DOHH2 (cell line): ENCODE results near the gene NT5DC3.

Source experiments
- H3F3A ChIP-seq: fragments of 200-600 bp; sonication (generic), shearing (Covaris generic); 2 replicates; pipeline ENCODE4 v1.6.0; 2016; ENCODE audit warnings: antibody characterized with exemption, mild to moderate bottlenecking; ENCODE audit not compliant: control insufficient read depth, insufficient read depth
- H3K27ac ChIP-seq: fragments of 200-600 bp; sonication (generic); 2 replicates; pipeline ENCODE4 v1.5.1; 2014; ENCODE audit warnings: low read depth, mild to moderate bottlenecking, low read length, moderate library complexity
- H3K27me3 ChIP-seq: fragments of 200-600 bp; sonication (generic); 2 replicates; pipeline ENCODE4 v1.6.1; 2014; ENCODE audit warnings: mild to moderate bottlenecking, low read length, mixed read lengths; ENCODE audit not compliant: control insufficient read depth
- H3K36me3 ChIP-seq: fragments of 200-600 bp; sonication (generic); 2 replicates; pipeline ENCODE4 v1.6.1; 2014; ENCODE audit warnings: mild to moderate bottlenecking, low read length, moderate library complexity, mixed read lengths; ENCODE audit not compliant: control insufficient read depth
- H3K4me1 ChIP-seq: fragments of 200-600 bp; sonication (generic); 2 replicates; pipeline ENCODE4 v1.6.1; 2014; ENCODE audit warnings: mild to moderate bottlenecking, low read length, mixed read lengths; ENCODE audit not compliant: control insufficient read depth
- H3K4me2 ChIP-seq: fragments of 200-600 bp; sonication (generic); 2 replicates; pipeline ENCODE4 v1.6.0; 2014; ENCODE audit warnings: mild to moderate bottlenecking, low read length, moderate library complexity
- H3K4me3 ChIP-seq: fragments of 200-600 bp; sonication (generic); 2 replicates; pipeline ENCODE4 v1.5.1; 2014; ENCODE audit warnings: mild to moderate bottlenecking, low read length, mixed read lengths
- H3K79me2 ChIP-seq: fragments of 200-600 bp; sonication (generic); 2 replicates; pipeline ENCODE4 v1.6.1; 2014; ENCODE audit warnings: mild to moderate bottlenecking, low read length, mixed read lengths; ENCODE audit not compliant: control insufficient read depth
- H3K9me2 ChIP-seq: fragments of 200-600 bp; sonication (generic); replicated peaks from 2 replicates; pipeline ENCODE4 v1.6.1; 2014; ENCODE audit warnings: mild to moderate bottlenecking, low read length, mixed read lengths; ENCODE audit not compliant: control insufficient read depth
- H3K9me3 ChIP-seq: fragments of 200-600 bp; sonication (generic); 2 replicates; pipeline ENCODE4 v1.6.1; 2014; ENCODE audit warnings: antibody characterized with exemption, low read length, mixed read lengths; ENCODE audit not compliant: control insufficient read depth, insufficient read depth
- H4K20me1 ChIP-seq: fragments of 200-600 bp; sonication (generic); 2 replicates; pipeline ENCODE4 v1.6.0; 2014; ENCODE audit warnings: low read depth, mild to moderate bottlenecking, antibody characterized with exemption, low read length, moderate library complexity; ENCODE audit not compliant: control insufficient read depth, insufficient read depth
- CTCF ChIP-seq: fragments of 200-600 bp; sonication (generic); IDR thresholded peaks from one replicate; pipeline ENCODE4 v1.5.1; 2014; ENCODE audit warnings: antibody characterized with exemption, mild to moderate bottlenecking, low read depth, low read length; ENCODE audit not compliant: poor library complexity, severe bottlenecking
- EZH2phosphoT487 ChIP-seq: fragments of 200-600 bp; sonication (generic); IDR thresholded peaks from 2 replicates; pipeline ENCODE4 v1.6.1; 2017; ENCODE audit warnings: borderline replicate concordance, mild to moderate bottlenecking, antibody characterized with exemption, low read length, moderate library complexity, mixed read lengths

NT5DC3 gene

DNA sequence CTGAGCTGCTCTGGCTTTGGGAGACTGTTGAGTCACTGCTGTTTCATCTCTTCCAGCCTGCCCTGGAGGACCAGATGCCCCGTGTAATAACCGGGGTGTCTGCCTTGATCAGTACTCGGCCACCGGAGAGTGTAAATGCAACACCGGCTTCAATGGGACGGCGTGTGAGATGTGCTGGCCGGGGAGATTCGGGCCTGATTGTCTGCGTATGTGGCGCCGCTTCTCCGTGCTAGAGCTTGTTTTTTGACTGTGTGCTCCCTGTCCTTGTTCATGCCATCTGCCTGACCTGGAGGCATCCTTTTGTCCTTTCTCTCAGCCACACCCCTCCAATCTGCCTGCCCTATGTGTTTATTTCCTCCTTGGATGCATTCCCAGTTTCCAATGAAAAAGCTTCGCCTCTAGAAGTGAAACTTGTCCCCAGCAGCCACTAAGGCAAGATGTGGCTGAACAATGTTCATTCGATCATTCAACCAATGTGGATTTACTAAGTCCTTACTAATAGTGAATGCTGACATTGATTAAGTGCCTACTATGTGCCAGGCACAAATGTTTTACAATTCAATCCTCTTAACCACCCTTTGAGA, 98.6 kb downstream of the NT5DC3 start:
- H3K4me1 ChIP-seq: no peaks in the 10 kb centered on the region
- H3K9me2 ChIP-seq: no peaks in the 10 kb centered on the region
- H4K20me1 ChIP-seq: no peaks in the 10 kb centered on the region
- no peak overlapping the region for H3K27ac ChIP-seq
- TF ChIP-seq EZH2phosphoT487 (no peak), CTCF (no peak)
- no peaks in the 10 kb centered on the region for H3F3A ChIP-seq
- no peaks in the 10 kb centered on the region for H3K79me2 ChIP-seq
- H3K36me3 ChIP-seq: no peaks in the 10 kb centered on the region
- no peak overlapping the region for H3K4me3 ChIP-seq
- no peaks in the 10 kb centered on the region for H3K27me3 ChIP-seq
- no peak overlapping the region for H3K4me2 ChIP-seq
- H3K9me3 ChIP-seq: no peaks in the 10 kb centered on the region

- H3K4me1 ChIP-seq: no peaks in the 10 kb centered on the region
- no peak overlapping the region for H3K4me2 ChIP-seq
- no peak overlapping the region for H3K4me3 ChIP-seq
- no peak overlapping the region for H3K27ac ChIP-seq
- H3F3A ChIP-seq: no peaks in the 10 kb centered on the region
- no peak for TF ChIP-seq CTCF
- no peak for TF ChIP-seq EZH2phosphoT487
- no peaks in the 10 kb centered on the region for H3K36me3 ChIP-seq
- H3K27me3 ChIP-seq: peaks cover 3% of the 10 kb centered on the region; the same call in 1 of the 2 replicates
- H3K9me3 ChIP-seq: no peaks in the 10 kb centered on the region
- no peaks in the 10 kb centered on the region for H3K79me2 ChIP-seq
- no peaks in the 10 kb centered on the region for H4K20me1 ChIP-seq
- no peaks in the 10 kb centered on the region for H3K9me2 ChIP-seq
These were observed 103.2 kb downstream of the NT5DC3 start for GRCh38 chr12:103737881-103738280.

GRCh38 chr12:103736572-103736971, 104.5 kb downstream of the NT5DC3 start:
- no peaks in the 10 kb centered on the region for H3K36me3 ChIP-seq
- no peaks in the 10 kb centered on the region for H3F3A ChIP-seq
- no peaks in the 10 kb centered on the region for H3K9me2 ChIP-seq
- H3K27me3 ChIP-seq: peaks cover 3% of the 10 kb centered on the region; the same call in 1 of the 2 replicates
- H4K20me1 ChIP-seq: no peaks in the 10 kb centered on the region
- H3K4me1 ChIP-seq: no peaks in the 10 kb centered on the region
- no peaks in the 10 kb centered on the region for H3K79me2 ChIP-seq
- no peaks in the 10 kb centered on the region for H3K9me3 ChIP-seq
- no peak for TF ChIP-seq CTCF
- TF ChIP-seq EZH2phosphoT487: no peak
- H3K4me2 ChIP-seq: no peak overlapping the region
- H3K27ac ChIP-seq: no peak overlapping the region
- no peak overlapping the region for H3K4me3 ChIP-seq

DNA sequence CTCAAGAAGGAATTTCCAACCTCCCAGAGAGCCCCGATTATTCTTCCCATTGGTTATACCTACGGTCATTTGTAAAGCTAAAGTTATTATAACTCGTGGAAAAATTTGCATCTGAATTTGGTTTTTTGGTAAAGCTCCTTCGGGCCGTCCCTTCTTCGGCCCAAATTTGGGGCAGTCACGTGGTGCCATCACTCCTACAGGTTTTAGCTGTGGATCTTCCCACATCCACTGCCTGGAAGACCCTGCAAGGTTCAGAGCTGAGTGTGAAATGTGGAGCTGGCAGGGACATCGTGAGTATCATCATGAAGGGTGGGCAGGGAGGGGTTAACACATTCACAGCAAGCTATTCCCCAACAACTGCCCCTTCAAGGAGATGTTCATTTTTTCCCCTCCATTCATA, 105.7 kb downstream of the NT5DC3 start:
- H4K20me1 ChIP-seq: no peaks in the 10 kb centered on the region
- no peak overlapping the region for H3K27ac ChIP-seq
- TF ChIP-seq EZH2phosphoT487: no peak
- TF ChIP-seq CTCF: no peak
- no peaks in the 10 kb centered on the region for H3K4me1 ChIP-seq
- no peaks in the 10 kb centered on the region for H3K79me2 ChIP-seq
- no peaks in the 10 kb centered on the region for H3K36me3 ChIP-seq
- no peaks in the 10 kb centered on the region for H3K9me3 ChIP-seq
- H3F3A ChIP-seq: no peaks in the 10 kb centered on the region
- H3K4me2 ChIP-seq: no peak overlapping the region
- H3K4me3 ChIP-seq: no peak overlapping the region
- peaks cover 3% of the 10 kb centered on the region; the same call in 1 of the 2 replicates for H3K27me3 ChIP-seq
- H3K9me2 ChIP-seq: no peaks in the 10 kb centered on the region
